Stimulated activated CD4-positive, alpha-beta T cell treated with anti-CD3 and anti-CD28 coated beads, TNF-alpha, amount 100 ng/mL, for 48 hours (primary cell): ENCODE data around the gene POLD2.
"Not testable (repeated sequence)": the region's sequence is repeated elsewhere in the genome, so short reads cannot be mapped to it uniquely, and the experiment has no call there.

Source experiments
- DNase-seq, 3 donors: peaks; one replicate each; pipeline ENCODE4 v3.0.0-alpha.2; 2020; ENCODE audit warnings: low read depth in 3 of 3

Gene POLD2

GRCh38 chr7:44123190-44124003 is at the start of gene POLD2:
Gene POLD2, minus strand, starts transcription at chr7:44123548. Its CDS starts 1,495 bp downstream, at chr7:44122053.
- peak; percentile 95 to 96 (median 96) for DNase-seq

GRCh38 chr7:44172803-44173424 is 49.6 kb upstream of the POLD2 start:
- no peak for DNase-seq

- no peak for DNase-seq
Observed at GRCh38 chr7:44172352-44172751, 49.0 kb upstream of the POLD2 start.

GRCh38 chr7:44171901-44172300 is 48.6 kb upstream of the POLD2 start:
- DNase-seq: not testable (repeated sequence)

GRCh38 chr7:44167920-44168319 is 44.6 kb upstream of the POLD2 start:
- DNase-seq: no peak

GRCh38 chr7:44163591-44163990 is 40.2 kb upstream of the POLD2 start:
- no peak for DNase-seq

- no peak for DNase-seq
Observed at GRCh38 chr7:44162785-44163395, 39.5 kb upstream of the POLD2 start.

GRCh38 chr7:44162179-44162578 is 38.8 kb upstream of the POLD2 start:
- no peak for DNase-seq

- no peak for DNase-seq
Observed at GRCh38 chr7:44161371-44161770, 38.0 kb upstream of the POLD2 start.

GRCh38 chr7:44159824-44160630 is 36.7 kb upstream of the POLD2 start:
- no peak for DNase-seq

- no peak for DNase-seq
Observed at GRCh38 chr7:44158873-44159631, 35.7 kb upstream of the POLD2 start.

GRCh38 chr7:44158096-44158872 is 34.9 kb upstream of the POLD2 start:
- no peak for DNase-seq

- DNase-seq: no peak
Observed at GRCh38 chr7:44157116-44158080, 34.0 kb upstream of the POLD2 start.

GRCh38 chr7:44156453-44157010 is 33.2 kb upstream of the POLD2 start:
- DNase-seq: no peak

- DNase-seq: no peak
Observed at GRCh38 chr7:44155191-44156185, 32.1 kb upstream of the POLD2 start.

GRCh38 chr7:44154703-44155102 is 31.4 kb upstream of the POLD2 start:
- no peak for DNase-seq

- no peak for DNase-seq
Observed at GRCh38 chr7:44153948-44154335, 30.6 kb upstream of the POLD2 start.
